Activated gamma-delta T cell treated with anti-CD3 and anti-CD28 coated beads, Interleukin-2, amount 50 U/mL, for 16 hours (primary cell): ENCODE measurements around the gene NRG3.

Source experiments
- DNase-seq: peaks from one replicate; pipeline ENCODE4 v3.0.0-alpha.2; 2020; ENCODE audit warnings: low read depth

The NRG3 gene

GRCh38 chr10:82213784-82214183 lies 338.8 kb downstream of the NRG3 start:
- DNase-seq = no peak

GRCh38 chr10:82221056-82221455 lies 346.1 kb downstream of the NRG3 start:
- no peak for DNase-seq

- no peak for DNase-seq
These were observed 346.7 kb downstream of the NRG3 start for GRCh38 chr10:82221601-82222149.

- no peak for DNase-seq
These were observed 353.7 kb downstream of the NRG3 start for GRCh38 chr10:82228701-82229100.

- DNase-seq = no peak
These were observed 359.2 kb downstream of the NRG3 start for GRCh38 chr10:82234173-82234572.

GRCh38 chr10:82236084-82236731 lies 361.2 kb downstream of the NRG3 start:
- no peak for DNase-seq

- DNase-seq = no peak
These were observed 363.3 kb downstream of the NRG3 start for GRCh38 chr10:82238291-82238690.

- DNase-seq = no peak
These were observed 365.4 kb downstream of the NRG3 start for GRCh38 chr10:82240408-82240807.

- DNase-seq = no peak
These were observed 367.8 kb downstream of the NRG3 start for GRCh38 chr10:82242778-82243177.

- no peak for DNase-seq
These were observed 370.2 kb downstream of the NRG3 start for GRCh38 chr10:82245157-82245556.

GRCh38 chr10:82245906-82246560 lies 371.0 kb downstream of the NRG3 start:
- DNase-seq = no peak

GRCh38 chr10:82249141-82249540 lies 374.1 kb downstream of the NRG3 start:
- no peak for DNase-seq

GRCh38 chr10:82251222-82251906 lies 376.4 kb downstream of the NRG3 start:
- no peak for DNase-seq

GRCh38 chr10:82252081-82252480 lies 377.1 kb downstream of the NRG3 start:
- DNase-seq = no peak

- DNase-seq = no peak
These were observed 379.2 kb downstream of the NRG3 start for GRCh38 chr10:82254237-82254636.

- no peak for DNase-seq
These were observed 381.3 kb downstream of the NRG3 start for GRCh38 chr10:82256275-82256674.

- DNase-seq = no peak
These were observed 391.4 kb downstream of the NRG3 start for GRCh38 chr10:82266438-82266837.

GRCh38 chr10:82267014-82267413 lies 392.0 kb downstream of the NRG3 start:
- no peak for DNase-seq

- no peak for DNase-seq
These were observed 392.5 kb downstream of the NRG3 start for GRCh38 chr10:82267465-82267864.

- no peak for DNase-seq
These were observed 393.0 kb downstream of the NRG3 start for GRCh38 chr10:82267960-82268359.

- no peak for DNase-seq
These were observed 402.6 kb downstream of the NRG3 start for GRCh38 chr10:82277591-82277990.

- DNase-seq = no peak
These were observed 403.6 kb downstream of the NRG3 start for GRCh38 chr10:82278401-82279182.
